Stimulated activated naive B cell treated with anti-CD40 and anti-IgM and Interleukin-4, amounts not matched to agents 10 μg/mL and 1 μg/mL and 100 μg/mL, for 72 hours (primary cell): ENCODE results near the gene OR1I1.

ENCODE experiments used
- ATAC-seq, 2 donors: fragments of 150-1000 bp; cut with Tn5 transposase; replicated peaks; 2 replicates each; pipeline ENCODE4 v1.10.0; 2021; ENCODE audit warnings: moderate library complexity in 1 of 2
- DNase-seq: peaks from one replicate; pipeline ENCODE4 v3.0.0; 2021
- H3K27ac Mint-ChIP-seq: one replicate; pipeline ENCODE4 v1.8.0; 2022; ENCODE audit warnings: mild to moderate bottlenecking, mixed read lengths
- H3K27me3 Mint-ChIP-seq, 2 donors: one replicate each; pipeline ENCODE4 v1.8.0; 2022; ENCODE audit warnings: mixed read lengths in 2 of 2
- H3K36me3 Mint-ChIP-seq, 2 donors: one replicate each; pipeline ENCODE4 v1.8.0; 2022; ENCODE audit warnings: mixed read lengths in 2 of 2, mild to moderate bottlenecking in 1 of 2
- H3K4me1 Mint-ChIP-seq, 2 donors: one replicate each; pipeline ENCODE4 v1.8.0; 2022; ENCODE audit warnings: mixed read lengths in 2 of 2, mild to moderate bottlenecking in 1 of 2
- H3K4me3 Mint-ChIP-seq, 2 donors: one replicate each; pipeline ENCODE4 v1.8.0; 2022; ENCODE audit warnings: mild to moderate bottlenecking in 2 of 2, mixed read lengths in 2 of 2, moderate library complexity in 1 of 2
- H3K9me3 Mint-ChIP-seq, 2 donors: one replicate each; pipeline ENCODE4 v1.8.0; 2022; ENCODE audit warnings: mixed read lengths in 2 of 2, mild to moderate bottlenecking in 1 of 2

OR1I1 gene

DNA sequence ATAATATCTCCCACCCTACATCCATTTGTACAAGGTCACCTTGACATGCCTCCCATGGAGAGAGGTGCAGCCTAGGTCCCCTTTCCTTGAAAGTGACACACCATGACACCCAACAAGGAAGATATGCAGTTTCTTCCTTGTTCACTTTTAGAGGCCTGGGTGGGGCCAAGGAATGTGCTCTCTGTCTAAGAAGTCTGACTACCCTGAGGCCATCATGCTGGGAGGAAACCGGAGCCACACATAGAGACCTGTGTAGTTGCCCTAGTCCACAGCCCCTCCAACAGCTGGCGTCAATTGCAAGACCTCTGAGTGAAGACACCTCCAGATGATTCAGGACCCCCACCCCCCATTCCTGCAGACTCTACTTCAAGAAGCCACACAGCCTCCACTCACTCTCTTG is 36.2 kb downstream of the OR1I1 start:
- DNase-seq (no peak), ATAC-seq (no peak)
- Mint-ChIP-seq H3K27ac (no peak overlapping the region), H3K27me3 (no peaks in the 10 kb centered on the region), H3K4me1 (peaks cover 0 to 1% of the 10 kb centered on the region in 2 donors), H3K36me3 (peaks cover 50 to 74% of the 10 kb centered on the region in 2 donors), H3K4me3 (no peak overlapping the region), H3K9me3 (no peaks in the 10 kb centered on the region)

DNA sequence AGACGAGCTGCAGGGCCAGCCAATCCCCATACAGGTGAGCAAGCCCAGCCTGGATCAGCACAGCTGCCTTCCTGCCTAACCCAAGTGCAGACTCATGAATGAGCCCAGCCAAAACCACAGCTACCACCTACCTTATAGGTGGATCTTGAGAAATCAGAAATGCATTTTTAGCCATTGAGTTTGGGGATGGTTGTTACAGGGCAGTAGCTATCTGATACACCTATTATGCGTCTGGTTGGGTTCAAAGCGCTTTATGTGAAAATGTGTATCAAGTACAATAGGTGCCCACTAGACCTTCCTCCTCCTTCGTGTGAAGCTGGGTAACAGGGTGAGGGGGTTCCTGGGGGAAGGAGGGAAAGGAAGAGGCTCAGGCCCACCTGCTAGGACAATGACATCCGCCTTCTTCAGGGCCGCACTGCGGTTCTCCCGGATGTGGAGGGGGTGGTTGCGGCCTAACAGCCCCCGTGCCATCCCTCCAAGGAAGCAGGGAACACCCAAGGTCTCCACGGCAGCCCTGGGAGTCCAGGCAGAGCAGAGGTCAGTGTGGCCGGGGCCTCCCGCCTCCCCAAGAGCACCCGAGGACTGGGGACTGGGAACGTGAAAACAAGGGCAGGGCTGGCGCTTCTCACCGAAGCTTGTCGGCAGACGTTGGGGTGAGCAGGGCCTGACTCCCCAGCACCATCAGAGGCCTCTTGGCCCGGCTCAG is 36.9 kb downstream of the OR1I1 start:
- no peak overlapping the region for H3K4me3 Mint-ChIP-seq
- H3K4me1 Mint-ChIP-seq = peaks cover 2 to 3% of the 10 kb centered on the region in 2 donors
- DNase-seq (no peak), ATAC-seq (no peak)
- H3K27ac Mint-ChIP-seq = no peak overlapping the region
- peaks cover 51 to 75% of the 10 kb centered on the region in 2 donors for H3K36me3 Mint-ChIP-seq
- H3K27me3 Mint-ChIP-seq = no peaks in the 10 kb centered on the region
- H3K9me3 Mint-ChIP-seq = no peaks in the 10 kb centered on the region

DNA sequence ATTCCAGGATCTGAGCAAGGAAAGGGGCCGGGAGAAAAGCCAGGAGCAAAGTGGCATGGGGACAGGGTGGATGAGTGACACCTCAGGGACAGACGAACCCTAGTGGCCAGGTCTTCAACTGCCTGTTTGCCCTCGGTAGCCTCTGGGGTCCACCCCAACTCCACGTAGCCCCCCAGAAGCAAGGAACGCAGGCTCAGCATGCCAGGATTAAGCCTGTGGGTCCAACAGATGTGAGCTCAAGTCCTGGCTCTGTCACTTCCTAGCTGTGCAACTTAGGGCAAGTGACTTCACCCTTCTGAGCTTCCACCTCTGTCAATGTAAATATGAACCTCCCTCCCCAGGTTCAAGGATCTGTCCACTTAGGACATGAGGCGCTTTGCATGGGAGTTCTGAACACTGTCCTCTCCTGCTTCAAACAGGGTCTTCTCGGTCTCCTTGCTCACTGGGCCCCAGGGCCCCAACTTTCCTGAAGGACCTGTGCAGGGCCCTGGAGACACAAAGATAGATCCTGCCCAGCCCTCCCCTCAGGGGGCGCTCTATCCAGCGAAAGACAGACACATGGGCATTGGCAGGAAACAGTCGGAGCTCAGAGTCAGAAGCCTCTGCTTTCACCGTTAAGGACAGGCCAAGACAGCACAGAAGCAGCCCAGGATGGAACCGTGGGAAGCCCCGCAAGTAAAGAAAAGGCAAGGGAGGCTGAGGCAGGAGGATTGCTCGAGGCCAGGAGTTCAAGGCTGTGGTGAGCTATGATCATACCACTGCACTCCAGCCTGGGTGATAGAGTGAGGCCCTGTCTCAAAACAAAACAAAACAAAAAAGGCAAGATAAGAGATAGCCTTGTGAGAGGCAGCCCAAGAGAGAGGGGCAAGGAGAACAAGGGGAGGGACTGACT is 38.4 kb downstream of the OR1I1 start:
- Mint-ChIP-seq H3K36me3 (peaks cover 48 to 64% of the 10 kb centered on the region in 2 donors), H3K27me3 (no peaks in the 10 kb centered on the region), H3K27ac (peak overlapping the region; percentile 1), H3K4me1 (peaks cover 9 to 10% of the 10 kb centered on the region in 2 donors), H3K4me3 (no peak overlapping the region), H3K9me3 (no peaks in the 10 kb centered on the region)
- ATAC-seq = no peak
- no peak for DNase-seq

DNA sequence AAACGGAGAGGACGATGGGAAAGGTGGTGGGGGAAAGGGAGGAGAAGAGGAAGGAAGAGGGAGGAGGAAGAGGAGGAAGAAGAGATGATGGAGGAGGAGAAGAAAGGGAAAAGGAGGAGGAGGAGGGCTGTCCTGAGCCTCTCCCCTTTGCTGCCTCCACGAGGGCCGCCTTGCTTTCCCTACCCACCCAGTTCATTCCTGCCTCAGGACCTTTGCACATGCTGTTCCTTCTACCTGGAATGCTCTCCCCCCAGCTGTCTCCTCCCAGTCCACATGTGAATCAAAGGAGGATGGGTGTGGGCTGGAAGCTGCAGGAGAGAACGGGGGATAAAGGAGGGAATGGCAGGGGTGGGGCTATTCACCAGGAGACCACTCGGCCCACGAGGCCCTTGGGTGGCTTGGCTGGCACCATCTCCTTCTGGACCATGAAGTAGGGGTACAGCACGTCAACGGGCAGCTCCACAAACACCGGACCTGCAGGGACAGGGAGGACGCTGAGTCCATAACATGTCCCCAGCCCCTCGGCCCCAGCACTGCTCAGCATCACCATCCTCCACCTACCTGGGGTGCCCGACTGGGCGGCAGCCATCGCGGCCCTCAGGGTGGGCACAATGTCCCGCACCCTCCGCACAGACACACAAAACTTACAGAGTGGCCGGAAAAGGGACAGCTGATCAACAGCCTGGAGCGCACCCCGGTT is 40.5 kb downstream of the OR1I1 start:
- no peak for ATAC-seq
- Mint-ChIP-seq H3K4me3 (no peak overlapping the region), H3K27ac (peak overlapping the region; percentile 71), H3K9me3 (no peaks in the 10 kb centered on the region), H3K4me1 (peaks cover 9 to 10% of the 10 kb centered on the region in 2 donors), H3K36me3 (peaks cover 38 to 51% of the 10 kb centered on the region in 2 donors), H3K27me3 (no peaks in the 10 kb centered on the region)
- DNase-seq = no peak

DNA sequence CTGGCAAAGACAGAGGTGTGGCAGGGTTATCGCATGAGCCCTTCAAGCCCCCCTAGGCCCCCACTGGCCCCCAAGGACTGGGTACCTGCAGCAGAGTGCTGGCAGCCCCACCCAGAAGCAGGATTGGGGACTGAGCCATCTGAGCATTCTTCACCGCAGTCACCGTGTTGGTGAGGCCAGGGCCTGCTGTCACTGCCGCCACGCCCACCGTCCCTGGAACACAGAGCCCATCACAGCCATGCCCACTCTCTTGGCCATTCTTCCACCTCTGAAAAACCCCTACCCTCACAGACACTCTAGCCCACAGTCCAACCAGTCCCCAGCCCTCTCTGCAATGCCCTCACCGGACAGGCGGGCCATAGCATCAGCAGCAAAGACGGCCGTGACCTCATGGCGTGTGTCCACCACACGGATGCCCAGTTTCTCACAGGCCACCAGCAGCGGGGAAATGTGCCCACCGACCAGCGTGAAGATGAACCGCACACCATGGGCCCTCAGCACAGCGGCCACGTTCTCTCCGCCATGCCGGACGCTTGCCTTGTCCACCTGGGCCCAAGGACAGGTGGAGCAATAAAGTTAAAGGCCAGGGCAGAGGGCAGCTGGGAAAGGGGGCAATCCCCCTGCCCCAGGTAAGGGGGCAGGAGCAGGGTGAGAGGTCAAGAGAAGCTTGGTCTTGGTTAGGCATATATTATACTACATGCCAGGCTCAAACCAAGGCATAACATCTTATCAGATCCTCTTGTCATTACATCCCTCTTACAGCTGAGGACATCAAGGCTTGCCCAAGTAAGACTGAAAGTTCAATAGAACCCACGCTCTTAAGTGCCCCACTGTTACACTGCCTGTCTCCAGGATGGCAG is 41.2 kb downstream of the OR1I1 start:
- Mint-ChIP-seq H3K4me1 (peaks cover 9 to 10% of the 10 kb centered on the region in 2 donors), H3K36me3 (peaks cover 32 to 44% of the 10 kb centered on the region in 2 donors), H3K9me3 (no peaks in the 10 kb centered on the region), H3K27me3 (no peaks in the 10 kb centered on the region), H3K4me3 (peak overlapping the region; percentile 89 to 90), H3K27ac (peak overlapping the region; percentile 25)
- ATAC-seq = no peak
- DNase-seq = no peak

DNA sequence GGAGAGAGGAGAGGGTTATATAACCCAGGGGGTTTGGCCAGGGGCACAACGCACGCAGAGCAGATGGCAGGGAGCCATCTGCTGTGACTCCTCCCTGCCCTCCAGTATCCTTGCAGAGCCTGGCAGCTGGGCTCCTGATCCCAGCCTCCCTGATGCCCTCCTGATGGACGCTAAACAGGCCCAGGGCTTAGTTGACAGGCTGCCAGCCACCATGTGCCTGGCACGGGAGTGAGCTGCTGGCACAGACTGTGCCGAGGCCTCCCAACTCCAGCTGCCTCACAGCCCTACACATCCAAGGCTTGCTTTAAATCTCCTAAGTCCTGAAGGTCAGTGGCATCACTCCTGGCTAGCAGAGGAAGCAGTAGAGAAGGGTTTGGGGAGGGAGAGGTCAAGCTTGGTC is 41.9 kb downstream of the OR1I1 start:
- peak overlapping the region; percentile 89 to 90 for H3K4me3 Mint-ChIP-seq
- ATAC-seq (no peak), DNase-seq (no peak)
- peak overlapping the region; percentile 73 for H3K27ac Mint-ChIP-seq
- no peaks in the 10 kb centered on the region for H3K9me3 Mint-ChIP-seq
- H3K36me3 Mint-ChIP-seq = peaks cover 28 to 38% of the 10 kb centered on the region in 2 donors
- H3K4me1 Mint-ChIP-seq = peaks cover 9 to 10% of the 10 kb centered on the region in 2 donors
- H3K27me3 Mint-ChIP-seq = peaks cover 0 to 1% of the 10 kb centered on the region in 2 donors

DNA sequence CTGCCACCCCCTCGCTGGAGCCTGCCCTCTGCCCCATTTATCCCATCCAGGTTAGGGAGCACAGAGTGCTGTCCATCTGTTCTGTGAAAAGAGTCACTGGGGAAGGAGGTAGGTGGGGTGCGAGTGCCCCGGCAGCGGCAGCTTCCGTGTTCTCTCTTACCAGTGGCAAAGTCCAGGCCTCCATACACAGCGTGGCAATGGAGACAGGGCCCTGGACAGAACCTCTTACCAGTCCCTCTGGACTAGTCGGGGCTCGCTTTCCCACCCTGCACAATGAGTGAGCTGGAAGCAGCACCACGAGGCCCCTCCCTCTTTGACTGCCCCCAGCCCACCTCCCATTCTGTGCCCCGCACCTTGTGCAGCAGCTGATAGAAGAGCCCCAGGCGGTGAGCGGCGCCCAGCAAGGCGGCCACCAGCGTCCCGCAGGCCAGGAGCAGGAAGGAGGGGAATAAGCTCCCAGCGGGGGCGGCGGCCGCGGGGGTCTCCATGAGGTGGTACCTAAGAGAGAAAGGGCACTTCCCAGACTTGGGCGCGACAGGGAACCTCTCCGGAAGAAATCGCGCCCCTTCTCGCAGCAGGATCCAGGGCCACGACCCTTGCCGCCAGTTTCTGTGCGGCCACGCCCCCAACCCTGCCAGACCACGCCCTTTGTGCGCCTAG is 42.7 kb downstream of the OR1I1 start:
- peaks cover 21 to 32% of the 10 kb centered on the region in 2 donors for H3K36me3 Mint-ChIP-seq
- DNase-seq = peak; percentile 4
- peaks cover 0 to 8% of the 10 kb centered on the region in 2 donors for H3K27me3 Mint-ChIP-seq
- no peaks in the 10 kb centered on the region for H3K9me3 Mint-ChIP-seq
- peak overlapping the region; percentile 89 to 90 for H3K4me3 Mint-ChIP-seq
- H3K4me1 Mint-ChIP-seq = peaks cover 9 to 10% of the 10 kb centered on the region in 2 donors
- peak overlapping the region; percentile 95 for H3K27ac Mint-ChIP-seq
- ATAC-seq = no peak

DNA sequence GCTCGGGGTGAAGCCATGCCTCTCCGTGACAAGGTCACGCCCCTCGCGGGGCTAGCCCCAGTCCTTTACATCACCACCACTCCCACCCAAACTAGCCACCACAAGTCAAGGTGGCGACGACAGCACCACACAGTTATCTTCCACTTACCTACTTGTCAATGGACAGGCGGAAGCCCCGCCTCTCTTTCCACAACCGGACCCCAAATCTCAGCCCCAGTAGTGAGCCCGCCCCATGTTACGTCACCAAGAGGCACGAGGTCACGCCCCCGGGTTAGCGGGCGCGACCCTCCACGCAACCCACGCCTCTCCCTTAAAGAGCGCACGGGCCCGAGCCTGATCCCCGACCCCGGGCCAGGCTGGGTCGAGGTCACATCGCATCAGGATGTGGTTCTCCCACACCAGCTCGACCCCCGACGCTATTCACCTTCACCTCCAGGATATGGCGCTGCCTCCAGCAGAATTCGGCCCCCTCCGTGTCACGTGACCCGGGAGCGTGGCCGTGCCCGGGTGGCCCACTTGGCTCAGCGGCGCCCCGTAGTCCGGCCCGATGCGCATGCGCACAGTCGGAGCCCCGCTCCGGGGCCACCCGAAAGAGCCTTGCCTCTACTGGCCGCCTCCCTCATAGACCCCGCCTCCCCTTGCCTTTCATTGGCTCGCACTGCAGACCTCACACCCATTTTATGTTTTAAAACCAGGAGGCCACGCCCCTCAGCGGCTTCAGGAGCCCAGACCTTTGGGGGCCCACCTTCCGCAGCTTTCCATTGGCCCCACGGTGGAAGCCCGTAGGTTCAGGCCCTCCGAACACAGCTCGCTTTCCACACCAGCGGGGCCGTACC is 43.4 kb downstream of the OR1I1 start:
- ATAC-seq (peak; percentile 91 to 93), DNase-seq (peak; percentile 99)
- Mint-ChIP-seq H3K27me3 (peaks cover 0 to 13% of the 10 kb centered on the region in 2 donors), H3K4me3 (peak overlapping the region; percentile 89 to 90), H3K36me3 (peaks cover 19 to 24% of the 10 kb centered on the region in 2 donors), H3K4me1 (peaks cover 9 to 10% of the 10 kb centered on the region in 2 donors), H3K9me3 (no peaks in the 10 kb centered on the region), H3K27ac (peak overlapping the region; percentile 95)

DNA sequence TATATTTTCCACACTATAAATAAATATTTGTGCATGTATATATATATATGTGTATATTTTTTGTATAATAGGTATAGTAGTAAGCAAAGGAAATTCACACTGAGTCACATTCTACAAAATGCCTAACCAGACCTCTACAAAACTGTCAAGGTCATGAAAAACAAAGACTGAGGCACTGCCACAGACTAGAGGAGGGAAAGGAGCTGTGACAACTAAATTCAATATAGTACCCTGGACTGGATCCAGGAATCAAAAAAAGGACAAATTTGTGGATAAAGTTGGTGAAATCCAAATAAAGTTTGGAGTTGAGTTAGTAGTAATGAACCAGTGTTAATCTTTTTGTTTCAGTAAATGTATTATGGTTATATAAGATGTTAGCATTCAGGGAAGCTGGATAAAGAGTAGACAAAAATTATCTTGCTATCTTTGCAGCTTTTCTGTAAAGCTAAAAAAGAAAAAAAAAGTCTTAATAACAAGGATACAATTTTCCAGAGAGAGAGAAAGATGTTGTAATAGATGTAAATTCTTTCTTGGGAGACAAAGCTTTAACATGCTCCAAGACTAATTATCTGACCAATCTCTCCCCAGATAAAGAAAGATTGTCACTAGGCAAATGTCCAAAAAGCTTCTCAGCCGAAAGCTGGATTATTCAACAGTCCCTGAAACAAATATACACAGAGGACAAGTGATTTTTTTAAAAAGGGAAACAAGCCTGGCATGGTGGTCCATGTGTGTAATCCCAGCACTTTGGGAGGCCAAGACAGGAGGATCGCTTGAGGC is 44.3 kb downstream of the OR1I1 start:
- Mint-ChIP-seq H3K4me1 (peaks cover 9 to 10% of the 10 kb centered on the region in 2 donors), H3K9me3 (no peaks in the 10 kb centered on the region), H3K27me3 (peaks cover 0 to 13% of the 10 kb centered on the region in 2 donors), H3K36me3 (peaks cover 12 to 15% of the 10 kb centered on the region in 2 donors), H3K4me3 (peak overlapping the region in 1 of 2 donors; percentile 14), H3K27ac (no peak overlapping the region)
- ATAC-seq = no peak
- DNase-seq = no peak

DNA sequence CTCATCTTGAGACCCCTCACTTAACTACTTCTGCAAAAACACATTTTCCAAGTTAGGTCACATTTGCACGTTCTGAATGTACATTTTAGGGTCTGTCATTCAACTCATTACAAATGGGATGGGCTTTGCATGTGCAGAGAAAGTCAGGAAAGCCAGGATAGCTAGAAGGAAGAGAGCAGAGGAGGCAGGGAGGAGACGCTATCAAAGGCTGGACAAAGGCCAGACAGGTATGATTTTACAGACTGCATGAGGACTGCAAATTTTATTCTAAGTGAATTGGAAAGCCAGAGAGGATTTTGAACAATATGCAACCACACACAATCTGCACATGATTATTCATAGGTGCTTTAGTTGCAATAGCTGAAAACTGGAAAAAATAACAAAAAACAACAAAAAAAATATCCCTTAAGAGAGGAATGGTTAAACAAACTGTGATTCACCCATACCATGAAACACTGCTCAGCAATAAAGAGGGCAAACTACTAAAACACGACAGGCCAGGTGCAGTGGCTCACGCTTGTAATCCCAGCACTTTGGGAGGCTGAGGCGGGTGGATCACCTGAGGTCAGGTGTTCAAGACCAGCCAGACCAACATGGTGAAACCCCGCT is 46.3 kb downstream of the OR1I1 start:
- peaks cover 9 to 20% of the 10 kb centered on the region in 2 donors for H3K27me3 Mint-ChIP-seq
- H3K36me3 Mint-ChIP-seq = peaks cover under 1 to 1% of the 10 kb centered on the region in 2 donors
- no peak overlapping the region for H3K4me3 Mint-ChIP-seq
- no peaks in the 10 kb centered on the region for H3K9me3 Mint-ChIP-seq
- ATAC-seq (no peak), DNase-seq (no peak)
- H3K27ac Mint-ChIP-seq = no peak overlapping the region
- H3K4me1 Mint-ChIP-seq = peaks cover 8 to 10% of the 10 kb centered on the region in 2 donors

DNA sequence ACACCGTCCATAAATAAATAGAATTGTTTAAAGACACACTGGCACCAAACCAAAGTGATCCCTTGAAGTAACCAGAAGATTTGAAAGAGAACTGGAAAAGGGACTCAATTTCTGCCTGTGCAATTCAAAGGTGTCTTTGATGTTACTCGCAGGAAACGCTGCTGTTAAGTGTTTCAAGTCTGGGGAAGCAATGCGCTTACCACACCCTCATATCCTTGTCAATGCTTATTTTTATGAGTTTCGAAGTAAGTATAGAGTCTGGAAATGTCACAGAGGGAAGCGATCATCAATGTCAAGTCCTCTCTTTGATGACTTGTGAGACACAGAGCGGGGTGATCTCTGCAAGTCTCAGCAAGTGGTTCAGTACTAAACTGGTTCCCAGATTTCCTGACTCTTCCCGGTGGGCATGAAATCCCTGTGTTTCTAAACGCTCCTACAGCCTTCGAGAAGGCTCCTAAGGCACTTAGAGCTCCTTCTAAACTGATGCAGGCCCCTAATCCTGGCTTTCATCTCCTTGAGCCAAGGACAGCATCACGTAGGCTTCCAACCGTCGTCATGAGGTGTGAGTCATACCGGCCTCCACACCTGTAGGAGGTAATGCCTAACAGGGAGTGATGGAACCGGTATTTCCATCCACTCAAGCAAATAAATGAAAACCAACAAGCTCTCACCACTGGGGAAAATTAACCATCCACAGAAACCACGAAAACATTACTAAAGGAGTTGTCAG is 48.0 kb downstream of the OR1I1 start:
- DNase-seq = no peak
- H3K27me3 Mint-ChIP-seq = peaks cover 9 to 20% of the 10 kb centered on the region in 2 donors

More for the DNA sequence above, 48.0 kb downstream of the OR1I1 start:
- ATAC-seq = no peak
- Mint-ChIP-seq H3K4me3 (no peak overlapping the region), H3K36me3 (no peaks in the 10 kb centered on the region), H3K27ac (no peak overlapping the region), H3K9me3 (no peaks in the 10 kb centered on the region), H3K4me1 (no peaks in the 10 kb centered on the region)
